IMR-90 (cell line): ENCODE results near the gene KLHL40. TPM values are rescaled to one million over a fixed set of nuclear protein-coding genes. Genes with fewer than 3 reads are reported as not detected.

ENCODE experiments used
- ATAC-seq: fragments of 200-7000 bp; cut with Tn5 transposase; 2 replicates; pipeline ENCODE4 v1.9.1; 2020; ENCODE audit warnings: low read depth, mild to moderate bottlenecking, moderate library complexity
- BruUV-seq: library from RNA; stranded (reverse); fragments of 400-500 nt; replicated peaks from 2 replicates; lab custom pipeline; 2021; lab: Mats Ljungman, UMichigan
- CTCF ChIA-PET: fragments of 300-600 bp; formaldehyde crosslinking; extraction: SDS; loops from one replicate; lab custom pipeline; 2021; ENCODE audit warnings: antibody characterized with exemption; lab: Yijun Ruan, JAX
- POLR2A ChIA-PET: fragments of 300-600 bp; sonication (Branson Sonifier 250); formaldehyde crosslinking; loops from one replicate; lab custom pipeline; 2022; ENCODE audit warnings: antibody characterized with exemption; ENCODE audit not compliant: unreplicated experiment; lab: Charles Lee
- DNase-seq: peaks from one replicate; pipeline ENCODE4 v3.0.0; 2013
- H2AFZ ChIP-seq: replicated peaks from 2 replicates; pipeline ENCODE3; 2013; ENCODE audit warnings: low read length, mild to moderate bottlenecking; ENCODE audit not compliant: poor library complexity
- H2AK5ac ChIP-seq: 2 replicates; pipeline ENCODE4 v1.6.1; 2013; ENCODE audit warnings: low read depth, low read length, inconsistent platforms
- H2AK9ac ChIP-seq: replicated peaks from 2 replicates; pipeline ENCODE3; 2013; ENCODE audit warnings: mild to moderate bottlenecking, low read depth, low read length, moderate library complexity; ENCODE audit not compliant: poor library complexity
- H2BK120ac ChIP-seq: 2 replicates; pipeline ENCODE4 v1.6.1; 2013; ENCODE audit warnings: low read depth, low read length, inconsistent platforms
- H2BK15ac ChIP-seq: 3 replicates; pipeline ENCODE4 v1.6.1; 2013; ENCODE audit warnings: low read depth, low read length, inconsistent platforms
- H2BK20ac ChIP-seq: 2 replicates; pipeline ENCODE4 v1.6.1; 2013; ENCODE audit warnings: low read depth, mild to moderate bottlenecking, inconsistent platforms, low read length, moderate library complexity
- H2BK5ac ChIP-seq: 2 replicates; pipeline ENCODE4 v1.6.1; 2013; ENCODE audit warnings: mild to moderate bottlenecking, low read depth, low read length, inconsistent platforms; ENCODE audit not compliant: poor library complexity, severe bottlenecking
- H3K14ac ChIP-seq: replicated peaks from 2 replicates; pipeline ENCODE4 v1.6.1; 2013; ENCODE audit warnings: low read depth, low read length, inconsistent platforms
- H3K18ac ChIP-seq: 2 replicates; pipeline ENCODE4 v1.6.1; 2013; ENCODE audit warnings: low read depth, low read length, control low read depth
- H3K23ac ChIP-seq: 2 replicates; pipeline ENCODE4 v1.6.1; 2013; ENCODE audit warnings: low read depth, low read length, inconsistent platforms
- H3K27ac ChIP-seq: 2 replicates; pipeline ENCODE4 v1.5.1; 2013; ENCODE audit warnings: mild to moderate bottlenecking, control low read depth, low read length; ENCODE audit not compliant: insufficient read depth
- H3K27me3 ChIP-seq: 2 replicates; pipeline ENCODE4 v1.6.1; 2013; ENCODE audit warnings: low read length; ENCODE audit not compliant: control insufficient read depth, insufficient read depth
- H3K36me3 ChIP-seq: 2 replicates; pipeline ENCODE4 v1.6.1; 2013; ENCODE audit warnings: low read length, mixed read lengths; ENCODE audit not compliant: control insufficient read depth, insufficient read depth
- H3K4ac ChIP-seq: 2 replicates; pipeline ENCODE4 v1.6.1; 2013; ENCODE audit warnings: low read depth, low read length, inconsistent platforms
- H3K4me1 ChIP-seq: 2 replicates; pipeline ENCODE4 v1.6.1; 2013; ENCODE audit warnings: low read length, mixed read lengths; ENCODE audit not compliant: control insufficient read depth, insufficient read depth
- H3K4me2 ChIP-seq: 2 replicates; pipeline ENCODE4 v1.6.1; 2013; ENCODE audit warnings: low read depth, mild to moderate bottlenecking, control low read depth, low read length, moderate library complexity
- H3K4me3 ChIP-seq: 2 replicates; pipeline ENCODE4 v1.5.1; 2013; ENCODE audit warnings: low read depth, mild to moderate bottlenecking, control low read depth, low read length, moderate library complexity; ENCODE audit not compliant: insufficient read depth
- H3K56ac ChIP-seq: 2 replicates; pipeline ENCODE4 v1.6.1; 2013; ENCODE audit warnings: low read length, inconsistent platforms; ENCODE audit not compliant: insufficient read depth; ENCODE audit errors: extremely low read depth
- H3K79me1 ChIP-seq, 2 experiments: 2 replicates each; pipeline ENCODE4 v1.6.1; 2013; ENCODE audit warnings: low read length in 2 of 2, inconsistent platforms in 1 of 2, low read depth in 1 of 2
- H3K9ac ChIP-seq: 2 replicates; pipeline ENCODE4 v1.6.1; 2013; ENCODE audit warnings: low read depth, low read length, control low read depth
- H3K9me1 ChIP-seq: 2 replicates; pipeline ENCODE4 v1.6.1; 2013; ENCODE audit warnings: low read length, inconsistent platforms; ENCODE audit not compliant: insufficient read depth
- H3K9me3 ChIP-seq: 2 replicates; pipeline ENCODE4 v1.6.1; 2013; ENCODE audit warnings: low read length; ENCODE audit not compliant: control insufficient read depth, insufficient read depth
- H4K20me1 ChIP-seq: 2 replicates; pipeline ENCODE4 v1.6.1; 2013; ENCODE audit warnings: low read length, inconsistent platforms; ENCODE audit not compliant: insufficient read depth
- H4K5ac ChIP-seq: 2 replicates; pipeline ENCODE4 v1.6.1; 2013; ENCODE audit warnings: mild to moderate bottlenecking, low read depth, low read length, control low read depth
- H4K8ac ChIP-seq, 2 experiments: 2 replicates each; pipeline ENCODE4 v1.6.1; 2013; ENCODE audit warnings: low read depth in 2 of 2, low read length in 2 of 2, control low read depth in 1 of 2, inconsistent platforms in 1 of 2
- H4K91ac ChIP-seq: 2 replicates; pipeline ENCODE4 v1.6.1; 2013; ENCODE audit warnings: low read depth, low read length, inconsistent platforms; ENCODE audit not compliant: insufficient read depth
- CEBPB ChIP-seq: IDR thresholded peaks from 2 replicates; pipeline ENCODE4 v1.6.1; 2012; ENCODE audit warnings: low read depth, low read length, improper control_type of control experiment
- MAFK ChIP-seq: IDR thresholded peaks from 2 replicates; pipeline ENCODE4 v1.6.1; 2012; ENCODE audit warnings: low read depth, low read length, improper control_type of control experiment
- MXI1 ChIP-seq: IDR thresholded peaks from 2 replicates; pipeline ENCODE4 v1.6.1; 2012; ENCODE audit warnings: low read depth, mild to moderate bottlenecking, low read length, moderate library complexity, borderline replicate concordance
- NFE2L2 ChIP-seq: fragments of 150-350 bp; IDR thresholded peaks from 2 replicates; pipeline ENCODE4 v1.6.1; 2016; ENCODE audit warnings: low read depth, mild to moderate bottlenecking, low read length
- RCOR1 ChIP-seq: IDR thresholded peaks from 2 replicates; pipeline ENCODE4 v1.6.1; 2012; ENCODE audit warnings: mild to moderate bottlenecking, low read length, improper control_type of control experiment; ENCODE audit not compliant: insufficient replicate concordance
- RFX5 ChIP-seq: IDR thresholded peaks from 2 replicates; pipeline ENCODE4 v1.8.0; 2012; ENCODE audit warnings: low read depth, mild to moderate bottlenecking, low read length, moderate library complexity
- SMC3 ChIP-seq: fragments of 150-350 bp; IDR thresholded peaks from 2 replicates; pipeline ENCODE4 v1.6.1; 2016; ENCODE audit warnings: low read depth, mild to moderate bottlenecking, antibody characterized with exemption, low read length, moderate library complexity
- WGBS, 2 experiments: methylation state at CpG; one replicate each; pipeline versions ENCODE4 v1.1.5 to v1.1.7; 2013; ENCODE audit warnings: missing lambda C conversion rate in 2 of 2; ENCODE audit not compliant: insufficient read length in 1 of 2; ENCODE audit errors: extremely low coverage in 2 of 2; 5-methylcytosine and 5-hydroxymethylcytosine counted together
- dilution Hi-C: fragments of 300-500 bp; cut with HindIII; formaldehyde crosslinking; loops from one replicate; pipeline ENCODE4 v1.14.3; 2018; ENCODE audit warnings: low sequenced_read_pairs; ENCODE audit not compliant: unreplicated experiment
- in situ Hi-C: fragments of 300-500 bp; cut with MboI; formaldehyde crosslinking; loops from 3 replicates; pipeline ENCODE4 v1.14.3; 2019; ENCODE audit warnings: low sequenced_read_pairs, inconsistent platforms, mixed read lengths
- intact Hi-C: fragments of 100-400 bp; cut with micrococcal nuclease; formaldehyde crosslinking; loops from 2 replicates; pipeline ENCODE4 v1.10.0; 2022
- polyA plus RNA-seq, 3 experiments: library from polyadenylated mRNA; depleted of rRNA; stranded (reverse); fragments of >200 nt; gene quantifications; 2 replicates each; pipeline ENCODE4 v1.2.3, GENCODE V29; 2012; ENCODE audit warnings: low replicate concordance in 1 of 3
- total RNA-seq: library from RNA; depleted of rRNA; stranded (reverse); fragments of >200 nt; gene quantifications from 2 replicates; pipeline ENCODE4 v1.2.3, GENCODE V29; 2012
- TF ChIP-seq, protein P1 (sequence below): conservative IDR thresholded peaks from 2 replicates; pipeline ENCODE4 v1.5.1; 2012; ENCODE audit warnings: mild to moderate bottlenecking, low read depth, low read length, improper control_type of control experiment
- TF ChIP-seq, protein P2 (sequence below): fragments of 150-350 bp; IDR thresholded peaks from 2 replicates; pipeline ENCODE4 v1.6.1; 2016; ENCODE audit warnings: low read depth, mild to moderate bottlenecking, low read length, moderate library complexity, borderline replicate concordance

KLHL40 gene
- total and polyA plus RNA-seq, 2 of the 4 experiments (the other 2 are of a cell fraction) = not detected

- no peak overlapping the region for H3K23ac ChIP-seq
- H3K9me3 ChIP-seq = no peaks in the 10 kb centered on the region
- no peak overlapping the region for H3K18ac ChIP-seq
- no peak overlapping the region for H4K5ac ChIP-seq
- H2BK120ac ChIP-seq = no peak overlapping the region
- H3K56ac ChIP-seq = no peak overlapping the region
- H3K27ac ChIP-seq = no peak overlapping the region
- CTCF ChIA-PET = interaction anchor here (0.6 kb wide), 1 partner anchor 154 kb away, joined by 4 read pairs; no protein-coding TSS in a partner anchor
- in situ Hi-C loops = no loop called here
- BruUV-seq = no TSS peak
- no peak for TF ChIP-seq RCOR1
- TF ChIP-seq RFX5 = no peak
- no peak for TF ChIP-seq MAFK
- TF ChIP-seq, protein P1, sequence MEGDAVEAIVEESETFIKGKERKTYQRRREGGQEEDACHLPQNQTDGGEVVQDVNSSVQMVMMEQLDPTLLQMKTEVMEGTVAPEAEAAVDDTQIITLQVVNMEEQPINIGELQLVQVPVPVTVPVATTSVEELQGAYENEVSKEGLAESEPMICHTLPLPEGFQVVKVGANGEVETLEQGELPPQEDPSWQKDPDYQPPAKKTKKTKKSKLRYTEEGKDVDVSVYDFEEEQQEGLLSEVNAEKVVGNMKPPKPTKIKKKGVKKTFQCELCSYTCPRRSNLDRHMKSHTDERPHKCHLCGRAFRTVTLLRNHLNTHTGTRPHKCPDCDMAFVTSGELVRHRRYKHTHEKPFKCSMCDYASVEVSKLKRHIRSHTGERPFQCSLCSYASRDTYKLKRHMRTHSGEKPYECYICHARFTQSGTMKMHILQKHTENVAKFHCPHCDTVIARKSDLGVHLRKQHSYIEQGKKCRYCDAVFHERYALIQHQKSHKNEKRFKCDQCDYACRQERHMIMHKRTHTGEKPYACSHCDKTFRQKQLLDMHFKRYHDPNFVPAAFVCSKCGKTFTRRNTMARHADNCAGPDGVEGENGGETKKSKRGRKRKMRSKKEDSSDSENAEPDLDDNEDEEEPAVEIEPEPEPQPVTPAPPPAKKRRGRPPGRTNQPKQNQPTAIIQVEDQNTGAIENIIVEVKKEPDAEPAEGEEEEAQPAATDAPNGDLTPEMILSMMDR = no peak
- no peak for TF ChIP-seq SMC3
- TF ChIP-seq CEBPB = no peak
- no peak for TF ChIP-seq MXI1
- TF ChIP-seq, protein P2, sequence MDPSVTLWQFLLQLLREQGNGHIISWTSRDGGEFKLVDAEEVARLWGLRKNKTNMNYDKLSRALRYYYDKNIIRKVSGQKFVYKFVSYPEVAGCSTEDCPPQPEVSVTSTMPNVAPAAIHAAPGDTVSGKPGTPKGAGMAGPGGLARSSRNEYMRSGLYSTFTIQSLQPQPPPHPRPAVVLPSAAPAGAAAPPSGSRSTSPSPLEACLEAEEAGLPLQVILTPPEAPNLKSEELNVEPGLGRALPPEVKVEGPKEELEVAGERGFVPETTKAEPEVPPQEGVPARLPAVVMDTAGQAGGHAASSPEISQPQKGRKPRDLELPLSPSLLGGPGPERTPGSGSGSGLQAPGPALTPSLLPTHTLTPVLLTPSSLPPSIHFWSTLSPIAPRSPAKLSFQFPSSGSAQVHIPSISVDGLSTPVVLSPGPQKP = no peak
- no peak for TF ChIP-seq NFE2L2
- H3K36me3 ChIP-seq = no peaks in the 10 kb centered on the region
- H4K91ac ChIP-seq = no peak overlapping the region
- H3K9me1 ChIP-seq = no peaks in the 10 kb centered on the region
- H4K8ac ChIP-seq = no peak overlapping the region
- DNase-seq (no peak), ATAC-seq (no peak)
- H2BK20ac ChIP-seq = no peak overlapping the region
- no peak overlapping the region for H2AK9ac ChIP-seq
- POLR2A ChIA-PET = interaction anchor here (0.6 kb wide), 1 partner anchor 95 kb away, joined by 14 read pairs; no protein-coding TSS in a partner anchor
- H3K4me1 ChIP-seq = no peaks in the 10 kb centered on the region
- no peak overlapping the region for H3K14ac ChIP-seq
- H2AK5ac ChIP-seq = no peak overlapping the region
- H3K27me3 ChIP-seq = peaks cover 55% of the 10 kb centered on the region
- no peak overlapping the region for H3K4me2 ChIP-seq
- no peak overlapping the region for H2AFZ ChIP-seq
- dilution Hi-C loops = no loop called here
- no peaks in the 10 kb centered on the region for H3K79me1 ChIP-seq
- intact Hi-C loops = no loop called here
- no peak overlapping the region for H3K4ac ChIP-seq
- H3K9ac ChIP-seq = no peak overlapping the region
- no CpG with 5 or more reads among the region's 4 CpGs for WGBS, 2 experiments
- no peak overlapping the region for H3K4me3 ChIP-seq
- H2BK5ac ChIP-seq = no peak overlapping the region
- H4K20me1 ChIP-seq = no peaks in the 10 kb centered on the region
- H2BK15ac ChIP-seq = no peak overlapping the region
Measured at GRCh38 chr3:42712344-42712648, 27.0 kb downstream of the KLHL40 start.
